Suprapubic skin (tissue), 4 donors: ENCODE measurements around the gene WNT16.
"Not testable (repeated sequence)": the region's sequence is repeated elsewhere in the genome, so short reads cannot be mapped to it uniquely, and the experiment has no call there.

Source experiments
- CTCF ChIP-seq, 2 donors: fragments of 200-600 bp in 1 of 2; fragments of 450-650 bp in 1 of 2; sonication (generic) in 1 of 2; IDR thresholded peaks; one replicate each; pipeline ENCODE4 v1.5.1; 2016 to 2019; ENCODE audit warnings: antibody characterized with exemption in 2 of 2, mild to moderate bottlenecking in 1 of 2, moderate library complexity in 1 of 2
- POLR2A ChIP-seq, 2 donors: fragments of 450-650 bp; IDR thresholded peaks; one replicate each; pipeline ENCODE4 v1.6.1; 2017; ENCODE audit warnings: antibody characterized with exemption in 2 of 2, mild to moderate bottlenecking in 2 of 2, moderate library complexity in 2 of 2
- POLR2AphosphoS5 ChIP-seq, 3 donors: sonication (generic); formaldehyde crosslinking; IDR thresholded peaks; one replicate each; pipeline ENCODE4 v1.6.1; 2017; ENCODE audit warnings: antibody characterized with exemption in 3 of 3

- TF ChIP-seq CTCF, POLR2AphosphoS5, POLR2A (IDR thresholded peaks at IDR 0.05): not testable (repeated sequence)
These were observed 38.9 kb upstream of the WNT16 start for GRCh38 chr7:121289930-121290329.
